Skeletal muscle tissue (tissue), 4 donors: ENCODE measurements around the gene PRKAR1A. TPM values are rescaled to one million over a fixed set of nuclear protein-coding genes. Genes with fewer than 3 reads are reported as not detected.

Experiments
- H3K27ac ChIP-seq: one replicate; pipeline ENCODE4 v1.7.0; 2013; ENCODE audit warnings: mild to moderate bottlenecking, low read depth, low read length, inconsistent platforms
- H3K27me3 ChIP-seq, 3 donors: one replicate each; pipeline ENCODE4 v1.7.0; 2013; ENCODE audit warnings: low read length in 3 of 3; ENCODE audit not compliant: control insufficient read depth in 3 of 3, insufficient read depth in 3 of 3
- H3K36me3 ChIP-seq, 3 donors: one replicate each; pipeline ENCODE4 v1.7.0; 2013; ENCODE audit warnings: low read length in 3 of 3; ENCODE audit not compliant: control insufficient read depth in 3 of 3, insufficient read depth in 3 of 3
- H3K4me1 ChIP-seq, 3 donors: one replicate each; pipeline ENCODE4 v1.7.0; 2013; ENCODE audit warnings: low read length in 3 of 3, mild to moderate bottlenecking in 3 of 3; ENCODE audit not compliant: control insufficient read depth in 3 of 3, insufficient read depth in 3 of 3
- H3K4me3 ChIP-seq, 3 donors: one replicate each; pipeline ENCODE4 v1.7.0; 2013; ENCODE audit warnings: low read length in 3 of 3
- H3K9ac ChIP-seq, 3 donors: one replicate each; pipeline ENCODE4 v1.7.0; 2013; ENCODE audit warnings: low read length in 3 of 3, mild to moderate bottlenecking in 3 of 3, moderate library complexity in 2 of 3, low read depth in 1 of 3
- H3K9me3 ChIP-seq, 3 donors: one replicate each; pipeline ENCODE4 v1.7.0; 2013; ENCODE audit warnings: low read length in 3 of 3; ENCODE audit not compliant: control insufficient read depth in 3 of 3
- total RNA-seq: library from RNA; depleted of rRNA; stranded (reverse); fragments of >200 nt; gene quantifications from one replicate; pipeline ENCODE4 v1.2.3, GENCODE V29; 2014
- donor health status: Osteomylitis.

PRKAR1A gene
- total RNA-seq, 1 donor from 2014 or later: 267 TPM

DNA sequence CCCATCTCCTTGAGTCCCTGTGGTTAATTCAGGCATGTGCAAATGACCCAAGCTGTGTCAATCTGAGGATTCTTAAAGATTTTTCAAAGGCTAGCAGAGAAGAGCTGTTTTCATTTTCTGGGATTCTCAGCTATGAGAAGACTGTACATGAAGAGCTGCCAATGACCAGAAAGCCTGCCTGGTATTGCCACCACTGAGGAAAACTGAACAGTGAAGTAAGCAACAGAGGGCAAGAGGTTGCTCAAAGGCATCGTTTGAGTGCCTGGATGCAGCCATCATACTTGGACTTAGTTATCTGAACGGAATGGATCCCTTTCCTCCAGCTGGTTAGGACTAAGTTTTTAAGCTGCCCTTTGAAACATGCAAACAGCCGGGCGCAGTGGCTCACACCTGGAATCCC, 50.5 kb downstream of the PRKAR1A start:
- H3K9ac ChIP-seq: no peak overlapping the region
- H3K9me3 ChIP-seq: no peaks in the 10 kb centered on the region
- no peak overlapping the region for H3K4me3 ChIP-seq
- H3K36me3 ChIP-seq: no peaks in the 10 kb centered on the region
- H3K4me1 ChIP-seq: peaks cover 0 to 3% (median 0%) of the 10 kb centered on the region in 3 donors
- H3K27me3 ChIP-seq: no peaks in the 10 kb centered on the region
- no peak overlapping the region for H3K27ac ChIP-seq

DNA sequence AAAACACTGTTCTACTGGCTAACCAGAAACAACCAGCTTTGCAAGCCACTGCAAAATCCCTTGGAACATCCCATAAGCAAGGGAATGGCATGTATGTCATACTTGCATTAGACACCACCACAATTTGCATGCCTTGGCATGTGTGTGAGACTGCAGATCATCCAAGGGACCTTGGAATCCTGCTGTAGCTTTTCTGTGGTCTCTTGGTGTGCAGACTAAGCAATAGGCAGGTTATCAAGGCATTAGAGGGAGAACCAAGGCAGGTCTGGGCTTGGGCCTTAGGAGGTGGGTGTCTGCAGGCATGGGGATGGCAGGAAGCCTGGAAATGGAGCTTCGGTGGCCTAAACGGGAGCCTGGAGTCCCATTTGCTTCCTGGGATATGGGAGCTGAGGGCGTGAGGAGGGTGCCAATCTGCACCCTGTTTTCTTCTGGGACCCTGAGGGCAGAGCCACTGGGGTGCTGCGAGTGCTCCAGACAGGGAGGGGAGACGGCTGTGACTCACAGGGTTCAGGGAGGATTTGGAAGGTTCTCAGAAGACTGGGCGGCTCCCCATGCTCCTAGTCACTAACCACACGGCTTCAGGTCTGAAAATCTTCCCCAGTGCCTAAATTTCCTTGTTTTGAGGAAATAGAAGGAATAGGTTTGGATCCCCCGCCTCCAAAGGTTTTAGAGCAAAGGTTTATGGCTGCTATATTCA, 52.3 kb downstream of the PRKAR1A start:
- H3K4me1 ChIP-seq: peaks cover 0 to 3% (median 0%) of the 10 kb centered on the region in 3 donors
- H3K27ac ChIP-seq: no peak overlapping the region
- no peaks in the 10 kb centered on the region for H3K9me3 ChIP-seq
- no peaks in the 10 kb centered on the region for H3K27me3 ChIP-seq
- H3K36me3 ChIP-seq: no peaks in the 10 kb centered on the region
- H3K4me3 ChIP-seq: no peak overlapping the region
- no peak overlapping the region for H3K9ac ChIP-seq

DNA sequence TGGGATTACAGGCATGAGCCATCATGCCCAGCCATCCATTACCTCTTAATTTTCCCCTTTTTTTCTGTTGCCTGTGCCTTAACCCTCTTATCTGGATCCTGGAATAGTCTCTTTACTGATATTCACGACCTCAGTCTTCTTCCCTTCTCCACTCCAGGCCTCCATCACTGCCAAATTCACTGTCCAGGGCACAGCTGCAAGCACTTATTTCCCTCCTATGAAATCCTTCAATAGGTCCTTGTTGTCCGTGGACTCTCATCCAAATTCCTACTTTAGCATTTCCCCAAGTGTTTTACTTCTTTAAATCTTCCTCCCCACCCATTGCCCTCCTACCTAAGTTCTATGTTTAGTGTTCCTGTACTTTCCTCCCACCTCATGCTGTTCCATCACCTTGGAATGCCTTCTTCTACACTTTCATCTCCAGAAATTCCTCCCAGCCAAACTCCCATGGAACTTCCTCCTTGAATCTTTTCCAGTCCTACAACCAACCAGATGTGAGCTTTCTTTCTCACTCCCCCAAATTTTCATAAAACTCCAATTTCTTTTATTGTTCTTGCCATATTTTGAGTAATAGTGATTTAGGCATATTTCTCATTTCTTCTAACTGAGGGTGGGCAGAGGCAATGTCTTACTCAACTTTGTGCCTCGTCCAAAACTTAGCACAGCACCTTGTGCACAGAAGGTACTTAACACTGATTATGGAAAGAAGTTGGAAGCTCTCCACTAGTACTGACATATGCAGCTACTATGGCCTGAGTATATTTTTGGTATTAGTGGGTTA, 53.6 kb downstream of the PRKAR1A start:
- Histone ChIP-seq H3K27ac (no peak overlapping the region), H3K9me3 (no peaks in the 10 kb centered on the region), H3K36me3 (no peaks in the 10 kb centered on the region), H3K4me1 (peaks cover 0 to 3% (median 0%) of the 10 kb centered on the region in 3 donors), H3K9ac (no peak overlapping the region), H3K4me3 (no peak overlapping the region), H3K27me3 (no peaks in the 10 kb centered on the region)

DNA sequence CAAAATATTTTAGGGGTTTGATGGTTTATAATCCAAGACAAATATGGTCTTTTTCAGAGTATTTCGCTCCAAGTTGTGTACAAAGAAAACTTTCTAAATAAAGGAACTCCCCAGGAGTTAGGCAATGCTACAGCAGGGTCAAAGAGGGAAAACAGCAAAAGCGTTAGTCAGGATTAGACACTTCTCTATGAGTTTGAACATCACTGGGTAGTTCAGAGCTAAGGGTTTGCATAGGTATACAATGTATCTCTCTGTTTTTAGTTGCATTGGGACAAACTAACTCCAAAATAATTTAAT, 54.2 kb downstream of the PRKAR1A start:
- Histone ChIP-seq H3K27me3 (no peaks in the 10 kb centered on the region), H3K4me1 (peaks cover 0 to 3% (median 0%) of the 10 kb centered on the region in 3 donors), H3K9me3 (no peaks in the 10 kb centered on the region), H3K9ac (no peak overlapping the region), H3K36me3 (no peaks in the 10 kb centered on the region), H3K27ac (no peak overlapping the region), H3K4me3 (no peak overlapping the region)

DNA sequence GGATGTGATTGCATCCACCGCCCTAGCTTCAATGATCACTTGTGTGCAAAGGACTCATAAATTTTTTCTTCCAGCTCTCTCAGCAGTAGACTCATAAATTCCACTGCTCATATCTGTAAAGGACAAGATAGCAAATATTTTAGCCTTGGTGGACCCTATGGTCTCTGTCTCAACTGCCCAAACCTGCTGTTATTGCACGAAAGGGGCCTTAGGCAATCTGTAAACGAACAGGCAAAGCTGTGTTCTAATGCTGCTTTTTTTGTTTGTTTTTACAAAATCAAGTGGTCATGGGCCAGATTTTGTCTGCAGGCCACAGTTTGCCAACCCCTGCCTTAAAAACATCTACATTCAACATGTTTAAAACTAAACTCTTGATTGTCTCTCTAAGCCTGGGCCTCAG, 54.8 kb downstream of the PRKAR1A start:
- no peak overlapping the region for H3K27ac ChIP-seq
- no peak overlapping the region for H3K9ac ChIP-seq
- peaks cover 0 to 3% (median 0%) of the 10 kb centered on the region in 3 donors for H3K4me1 ChIP-seq
- H3K9me3 ChIP-seq: no peaks in the 10 kb centered on the region
- no peak overlapping the region for H3K4me3 ChIP-seq
- H3K27me3 ChIP-seq: no peaks in the 10 kb centered on the region
- no peaks in the 10 kb centered on the region for H3K36me3 ChIP-seq

DNA sequence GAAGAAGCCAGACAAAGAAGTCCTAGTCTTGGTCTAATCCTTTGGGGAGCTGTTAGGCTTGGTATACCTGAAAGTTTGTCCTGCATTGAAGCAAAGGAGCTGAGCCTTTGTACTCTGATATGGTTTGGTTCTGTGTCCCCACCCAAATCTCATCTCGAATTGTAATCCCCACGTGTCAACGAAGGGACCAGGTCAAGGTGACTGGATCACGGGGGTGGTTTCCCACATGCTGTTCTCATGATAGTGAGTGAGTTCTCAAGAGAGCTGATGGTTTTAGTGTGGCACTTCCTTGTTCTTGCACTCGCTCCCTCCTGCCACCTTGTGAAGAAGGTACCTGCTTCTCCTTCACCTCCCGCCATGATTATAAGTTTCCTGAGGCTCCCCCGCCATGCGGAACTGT, 55.4 kb downstream of the PRKAR1A start:
- Histone ChIP-seq H3K9ac (no peak overlapping the region), H3K4me3 (no peak overlapping the region), H3K27me3 (no peaks in the 10 kb centered on the region), H3K4me1 (peaks cover 0 to 3% (median 0%) of the 10 kb centered on the region in 3 donors), H3K27ac (no peak overlapping the region), H3K36me3 (no peaks in the 10 kb centered on the region), H3K9me3 (no peaks in the 10 kb centered on the region)

DNA sequence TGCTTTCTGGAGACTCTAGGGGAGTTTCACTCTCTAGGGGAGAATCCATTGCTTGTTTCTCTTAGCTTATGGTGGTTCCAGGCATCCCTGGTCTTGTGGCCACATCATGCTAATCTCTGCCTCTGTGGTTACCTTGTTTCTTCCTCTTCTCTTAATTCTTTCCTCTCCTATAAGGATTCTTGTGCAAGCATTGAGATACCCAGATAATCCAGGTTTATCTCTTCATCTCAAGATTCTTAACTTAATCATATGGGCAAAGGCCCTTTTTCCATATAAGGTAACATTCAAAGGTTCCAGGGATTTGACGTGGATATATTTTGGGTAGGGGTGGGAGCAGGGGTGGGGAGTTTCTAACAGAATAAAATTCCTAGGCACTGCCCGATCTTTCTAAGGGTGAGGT, 56.4 kb downstream of the PRKAR1A start:
- Histone ChIP-seq H3K27me3 (no peaks in the 10 kb centered on the region), H3K36me3 (no peaks in the 10 kb centered on the region), H3K9me3 (no peaks in the 10 kb centered on the region), H3K4me1 (peaks cover 0 to 3% (median 0%) of the 10 kb centered on the region in 3 donors), H3K27ac (no peak overlapping the region), H3K9ac (no peak overlapping the region), H3K4me3 (no peak overlapping the region)

DNA sequence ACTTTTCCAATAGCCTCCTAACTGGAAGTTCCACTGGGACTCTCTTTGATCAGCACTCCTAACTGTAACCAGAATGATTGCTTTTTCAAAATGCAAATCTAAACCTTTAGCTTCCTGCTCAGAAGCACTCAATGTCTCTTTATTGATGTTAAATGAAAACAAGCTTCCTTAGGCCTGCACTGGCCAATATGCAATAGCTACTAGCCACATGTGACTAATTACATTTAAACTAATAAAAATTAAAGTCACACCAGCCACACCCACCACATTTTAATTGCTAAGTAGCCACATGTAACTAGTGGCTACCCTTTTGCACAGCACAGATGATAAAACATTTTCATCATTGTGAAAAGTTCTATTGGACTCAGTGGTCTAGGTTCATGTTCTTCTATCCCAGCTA, 57.1 kb downstream of the PRKAR1A start:
- H3K9ac ChIP-seq: no peak overlapping the region
- no peaks in the 10 kb centered on the region for H3K27me3 ChIP-seq
- H3K9me3 ChIP-seq: no peaks in the 10 kb centered on the region
- no peak overlapping the region for H3K4me3 ChIP-seq
- H3K27ac ChIP-seq: no peak overlapping the region
- no peaks in the 10 kb centered on the region for H3K36me3 ChIP-seq
- H3K4me1 ChIP-seq: peaks cover 0 to 3% (median 0%) of the 10 kb centered on the region in 3 donors

DNA sequence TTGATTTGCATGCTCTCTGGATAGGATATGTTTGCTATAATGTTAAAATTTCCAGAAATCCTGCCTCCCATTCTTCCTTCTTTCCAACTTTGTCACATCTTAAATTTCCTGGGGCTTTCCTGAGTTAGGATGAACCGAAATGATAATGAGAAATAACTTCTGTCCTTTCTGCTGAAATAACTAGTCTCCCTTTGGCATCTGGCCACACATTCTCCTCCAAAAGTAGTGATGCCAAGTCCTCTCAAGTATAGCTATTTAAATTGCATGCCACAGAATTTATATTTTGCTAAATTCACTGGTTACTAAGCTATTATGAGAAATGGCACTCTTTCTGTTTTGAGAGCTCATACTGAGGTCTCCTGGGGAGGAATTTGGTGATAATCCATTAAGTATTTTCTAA, 58.3 kb downstream of the PRKAR1A start:
- Histone ChIP-seq H3K36me3 (no peaks in the 10 kb centered on the region), H3K4me3 (no peak overlapping the region), H3K4me1 (peaks cover 0 to 2% (median 0%) of the 10 kb centered on the region in 3 donors), H3K27ac (no peak overlapping the region), H3K9ac (no peak overlapping the region), H3K9me3 (no peaks in the 10 kb centered on the region), H3K27me3 (no peaks in the 10 kb centered on the region)

DNA sequence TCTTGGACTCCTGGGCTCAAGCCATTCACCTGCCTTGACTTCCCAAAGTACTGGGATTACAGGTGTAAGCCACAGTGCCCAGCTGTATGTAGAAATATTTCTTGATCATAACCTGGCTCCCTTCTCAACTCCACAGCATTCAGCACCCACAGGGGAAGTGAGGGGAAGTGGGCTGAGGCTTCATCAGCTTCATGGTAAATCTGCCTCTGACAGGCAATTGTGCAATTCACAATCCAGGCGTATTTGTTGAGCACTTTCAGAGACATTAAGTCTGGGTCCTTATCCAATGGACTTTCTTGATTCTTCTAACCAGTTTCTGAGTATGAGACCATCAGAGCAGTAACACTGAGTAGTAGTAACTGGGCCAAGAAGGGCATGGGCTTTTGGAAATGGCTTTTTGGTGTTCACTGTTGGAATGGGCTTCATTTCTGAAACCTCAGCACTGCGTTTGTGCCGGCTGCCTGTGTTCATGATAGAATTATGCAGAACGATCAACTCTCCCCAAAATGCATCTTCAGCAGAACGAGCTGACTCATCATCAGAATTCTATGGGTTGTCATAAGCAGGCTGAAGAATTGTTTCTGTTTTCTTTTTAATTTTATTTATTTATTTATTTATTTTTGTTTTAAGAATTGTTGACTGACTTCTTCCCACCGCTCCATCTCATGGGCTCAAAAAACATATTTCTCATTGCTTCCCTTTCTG, 60.1 kb downstream of the PRKAR1A start:
- no peaks in the 10 kb centered on the region for H3K27me3 ChIP-seq
- peaks cover 3 to 10% (median 4%) of the 10 kb centered on the region in 3 donors for H3K4me1 ChIP-seq
- H3K9me3 ChIP-seq: no peaks in the 10 kb centered on the region
- no peaks in the 10 kb centered on the region for H3K36me3 ChIP-seq
- no peak overlapping the region for H3K27ac ChIP-seq
- H3K9ac ChIP-seq: no peak overlapping the region
- H3K4me3 ChIP-seq: no peak overlapping the region
